ENCODE measurements around the gene CKLF. TPM values are rescaled to one million over a fixed set of nuclear protein-coding genes. Genes with fewer than 3 reads are reported as not detected.

Gene CKLF
- total RNA-seq, 1 experiment from 2014 or later = 47.9 TPM

DNA sequence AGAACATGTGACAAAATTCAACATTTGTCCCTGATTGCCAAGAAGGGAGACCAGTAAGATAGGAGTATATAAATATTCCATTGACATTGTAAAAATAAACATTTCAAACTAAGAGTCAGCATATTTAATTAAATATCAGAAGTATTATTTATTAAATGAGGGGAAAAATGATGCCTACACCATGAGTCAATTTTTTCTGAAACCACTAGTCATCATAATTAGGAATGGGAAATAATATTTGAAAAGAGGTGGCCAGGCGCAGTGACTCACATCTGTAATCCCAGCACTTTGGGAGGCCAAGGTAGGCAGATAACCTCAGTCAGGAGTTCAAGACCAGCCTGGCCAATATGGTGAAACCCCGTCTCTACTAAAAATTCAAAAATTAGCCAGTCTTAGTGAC, 16.0 kb downstream of the CKLF start:
- TF ChIP-seq EZH2 (IDR thresholded peaks at IDR 0.05; ENCODE audit: borderline replicate concordance, low read depth, low read length, poor library complexity, severe bottlenecking) = no peak
- TF ChIP-seq, protein P1, sequence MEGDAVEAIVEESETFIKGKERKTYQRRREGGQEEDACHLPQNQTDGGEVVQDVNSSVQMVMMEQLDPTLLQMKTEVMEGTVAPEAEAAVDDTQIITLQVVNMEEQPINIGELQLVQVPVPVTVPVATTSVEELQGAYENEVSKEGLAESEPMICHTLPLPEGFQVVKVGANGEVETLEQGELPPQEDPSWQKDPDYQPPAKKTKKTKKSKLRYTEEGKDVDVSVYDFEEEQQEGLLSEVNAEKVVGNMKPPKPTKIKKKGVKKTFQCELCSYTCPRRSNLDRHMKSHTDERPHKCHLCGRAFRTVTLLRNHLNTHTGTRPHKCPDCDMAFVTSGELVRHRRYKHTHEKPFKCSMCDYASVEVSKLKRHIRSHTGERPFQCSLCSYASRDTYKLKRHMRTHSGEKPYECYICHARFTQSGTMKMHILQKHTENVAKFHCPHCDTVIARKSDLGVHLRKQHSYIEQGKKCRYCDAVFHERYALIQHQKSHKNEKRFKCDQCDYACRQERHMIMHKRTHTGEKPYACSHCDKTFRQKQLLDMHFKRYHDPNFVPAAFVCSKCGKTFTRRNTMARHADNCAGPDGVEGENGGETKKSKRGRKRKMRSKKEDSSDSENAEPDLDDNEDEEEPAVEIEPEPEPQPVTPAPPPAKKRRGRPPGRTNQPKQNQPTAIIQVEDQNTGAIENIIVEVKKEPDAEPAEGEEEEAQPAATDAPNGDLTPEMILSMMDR (conservative IDR thresholded peaks at IDR 0.05; ENCODE audit: low read depth, low read length) = no peak
- Histone ChIP-seq H3K36me3 (ENCODE audit: insufficient read depth, low read length, poor library complexity, severe bottlenecking) (peaks cover 8% of the 10 kb centered on the region), H3K27ac (ENCODE audit: low read depth, low read length, poor library complexity, severe bottlenecking) (no peak overlapping the region), H3K9me3 (ENCODE audit: low read depth, low read length, poor library complexity, severe bottlenecking) (no peaks in the 10 kb centered on the region), H3K4me1 (ENCODE audit: insufficient read depth, low read length, poor library complexity, severe bottlenecking) (no peaks in the 10 kb centered on the region), H3K4me3 (ENCODE audit: low read depth, low read length, poor library complexity, severe bottlenecking) (no peak overlapping the region), H3K27me3 (replicated peaks; ENCODE audit: insufficient read depth, low read depth, low read length, poor library complexity) (no peaks in the 10 kb centered on the region)
- DNase-seq (ENCODE audit: low spot score) = no peak
- intact Hi-C loops (cut with micrococcal nuclease; ENCODE audit: unreplicated experiment) = no loop called here
- CTCF ChIA-PET = no interaction called here
- POLR2A ChIA-PET (ENCODE audit: low non-redundant PET) = no interaction called here
- BruUV-seq (replicated peaks) = no TSS peak

- DNase-seq (ENCODE audit: low spot score) = no peak
- H3K27ac ChIP-seq (ENCODE audit: low read depth, low read length, poor library complexity, severe bottlenecking) = no peak overlapping the region
- POLR2A ChIA-PET (ENCODE audit: low non-redundant PET) = interaction anchor here (0.7 kb wide), 1 partner anchor 82 kb away, joined by 6 read pairs; no protein-coding TSS in a partner anchor
These were observed 16.8 kb downstream of the CKLF start for GRCh38 chr16:66569131-66569530.

GRCh38 chr16:66569827-66570405, 17.5 kb downstream of the CKLF start:
- no peaks in the 10 kb centered on the region for H3K4me1 ChIP-seq (ENCODE audit: insufficient read depth, low read length, poor library complexity, severe bottlenecking)
- CTCF ChIA-PET = no interaction called here
- intact Hi-C loops (cut with micrococcal nuclease; ENCODE audit: unreplicated experiment) = no loop called here
- no peaks in the 10 kb centered on the region for H3K9me3 ChIP-seq (ENCODE audit: low read depth, low read length, poor library complexity, severe bottlenecking)
- POLR2A ChIA-PET (ENCODE audit: low non-redundant PET) = interaction anchor here (0.6 kb wide), 2 partner anchors 13 to 259 kb away, joined by 3 to 4 read pairs; no protein-coding TSS in a partner anchor
- H3K4me3 ChIP-seq (ENCODE audit: low read depth, low read length, poor library complexity, severe bottlenecking) = no peak overlapping the region
- BruUV-seq (replicated peaks) = no TSS peak
- H3K27me3 ChIP-seq (replicated peaks; ENCODE audit: insufficient read depth, low read depth, low read length, poor library complexity) = no peaks in the 10 kb centered on the region
- TF ChIP-seq EZH2 (IDR thresholded peaks at IDR 0.05; ENCODE audit: borderline replicate concordance, low read depth, low read length, poor library complexity, severe bottlenecking) = no peak
- TF ChIP-seq, protein P1 (conservative IDR thresholded peaks at IDR 0.05; ENCODE audit: low read depth, low read length) = no peak
- no peak overlapping the region for H3K27ac ChIP-seq (ENCODE audit: low read depth, low read length, poor library complexity, severe bottlenecking)
- no peak for DNase-seq (ENCODE audit: low spot score)
- peaks cover 4% of the 10 kb centered on the region for H3K36me3 ChIP-seq (ENCODE audit: insufficient read depth, low read length, poor library complexity, severe bottlenecking)

More at GRCh38 chr16:66569131-66569530, 16.8 kb downstream of the CKLF start:
- CTCF ChIA-PET = no interaction called here
- no peaks in the 10 kb centered on the region for H3K9me3 ChIP-seq (ENCODE audit: low read depth, low read length, poor library complexity, severe bottlenecking)
- no TSS peak for BruUV-seq (replicated peaks)
- H3K4me1 ChIP-seq (ENCODE audit: insufficient read depth, low read length, poor library complexity, severe bottlenecking) = no peaks in the 10 kb centered on the region
- TF ChIP-seq, protein P1 (conservative IDR thresholded peaks at IDR 0.05; ENCODE audit: low read depth, low read length) = no peak
- TF ChIP-seq EZH2 (IDR thresholded peaks at IDR 0.05; ENCODE audit: borderline replicate concordance, low read depth, low read length, poor library complexity, severe bottlenecking) = no peak
- H3K27me3 ChIP-seq (replicated peaks; ENCODE audit: insufficient read depth, low read depth, low read length, poor library complexity) = no peaks in the 10 kb centered on the region
- H3K4me3 ChIP-seq (ENCODE audit: low read depth, low read length, poor library complexity, severe bottlenecking) = no peak overlapping the region
- intact Hi-C loops (cut with micrococcal nuclease; ENCODE audit: unreplicated experiment) = no loop called here
- peaks cover 5% of the 10 kb centered on the region for H3K36me3 ChIP-seq (ENCODE audit: insufficient read depth, low read length, poor library complexity, severe bottlenecking)

Data from A673 (cell line).